ENCODE data around the gene NEU4.
"Not testable (repeated sequence)": the region's sequence is repeated elsewhere in the genome, so short reads cannot be mapped to it uniquely, and the experiment has no call there.

NEU4 gene

GRCh38 chr2:241811952-241812729 is 3.1 kb downstream of the NEU4 start:
- no peak overlapping the region for H3K4me3 ChIP-seq (ENCODE audit: extremely low read depth, insufficient read depth, low read length, poor library complexity, severe bottlenecking)
- no peaks in the 10 kb centered on the region for H3K9me3 ChIP-seq (ENCODE audit: control insufficient read depth, low read length)
- H3K4me1 ChIP-seq (ENCODE audit: control insufficient read depth, insufficient read depth, low read length, poor library complexity, severe bottlenecking): no peaks in the 10 kb centered on the region
- H3K36me3 ChIP-seq (ENCODE audit: control insufficient read depth, insufficient read depth, low read length): no peaks in the 10 kb centered on the region
- H3K27ac ChIP-seq (ENCODE audit: low read depth, low read length, severe bottlenecking): no peak overlapping the region
- WGBS, 2 experiments (ENCODE audit: insufficient coverage in 2 of 2): 88% methylated on average over 18 to 20 of the region's 20 CpGs

DNA sequence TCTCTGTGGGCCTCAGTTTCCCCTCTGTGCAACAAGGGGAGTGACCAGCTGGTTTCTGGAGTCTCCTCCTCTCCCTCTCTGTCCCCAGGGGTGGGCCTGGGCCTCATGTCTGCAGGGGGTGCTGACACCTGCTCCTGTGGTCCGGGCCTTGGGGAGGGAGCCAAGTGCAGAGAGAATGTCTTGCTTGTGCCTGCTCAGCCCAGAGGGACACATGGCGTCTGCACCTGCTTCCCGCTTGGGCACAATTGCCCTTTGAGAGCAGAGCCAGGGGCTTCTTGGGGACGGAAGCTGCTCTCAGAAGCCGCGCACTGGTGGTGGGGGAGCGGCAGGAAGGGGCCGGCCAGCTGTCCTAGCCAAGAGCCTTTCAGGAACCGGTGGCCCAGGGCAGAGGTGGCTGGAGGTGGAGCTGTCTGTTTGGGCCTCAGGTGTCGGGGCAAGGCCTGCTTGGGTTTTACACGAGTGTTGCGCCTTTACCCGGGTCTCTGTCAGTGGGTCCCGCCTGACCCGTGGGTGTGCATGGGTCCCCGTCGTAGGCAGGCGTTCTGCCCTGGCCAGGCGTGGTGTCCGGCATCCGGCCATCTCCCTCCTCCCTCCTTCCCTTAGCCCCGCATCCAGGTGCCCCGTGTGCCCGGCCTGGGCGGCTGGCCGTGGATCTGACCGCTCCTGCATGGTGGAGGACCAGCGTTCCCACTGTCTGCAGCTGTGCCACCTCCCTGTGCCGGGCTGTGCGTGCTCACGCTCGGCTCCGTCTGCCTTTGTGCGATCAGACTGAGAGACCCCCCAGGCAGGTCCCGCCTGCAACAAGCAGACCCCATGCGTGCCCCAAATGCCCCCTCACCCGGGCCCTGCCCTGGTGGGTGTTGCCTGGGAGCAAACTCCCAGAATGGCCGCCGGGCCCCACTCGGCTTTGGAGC is 4.0 kb downstream of the NEU4 start:
- no peaks in the 10 kb centered on the region for H3K9me3 ChIP-seq (ENCODE audit: control insufficient read depth, low read length)
- no peaks in the 10 kb centered on the region for H3K36me3 ChIP-seq (ENCODE audit: control insufficient read depth, insufficient read depth, low read length)
- 90 to 93% methylated on average over 34 to 39 of the region's 40 CpGs for WGBS, 2 experiments (ENCODE audit: insufficient coverage in 2 of 2)
- H3K4me3 ChIP-seq (ENCODE audit: extremely low read depth, insufficient read depth, low read length, poor library complexity, severe bottlenecking): no peak overlapping the region
- H3K27ac ChIP-seq (ENCODE audit: low read depth, low read length, severe bottlenecking): no peak overlapping the region
- H3K4me1 ChIP-seq (ENCODE audit: control insufficient read depth, insufficient read depth, low read length, poor library complexity, severe bottlenecking): no peaks in the 10 kb centered on the region

GRCh38 chr2:241813644-241814392 is 4.8 kb downstream of the NEU4 start:
- H3K27ac ChIP-seq (ENCODE audit: low read depth, low read length, severe bottlenecking): no peak overlapping the region
- 80 to 83% methylated on average over 9 to 19 of the region's 20 CpGs for WGBS, 2 experiments (ENCODE audit: insufficient coverage in 2 of 2)

GRCh38 chr2:241814393-241814642 is 5.3 kb downstream of the NEU4 start:
- Histone ChIP-seq H3K27ac (ENCODE audit: low read depth, low read length, severe bottlenecking) (no peak overlapping the region), H3K4me3 (ENCODE audit: extremely low read depth, insufficient read depth, low read length, poor library complexity, severe bottlenecking) (no peak overlapping the region), H3K36me3 (ENCODE audit: control insufficient read depth, insufficient read depth, low read length) (no peaks in the 10 kb centered on the region), H3K4me1 (ENCODE audit: control insufficient read depth, insufficient read depth, low read length, poor library complexity, severe bottlenecking) (no peaks in the 10 kb centered on the region), H3K9me3 (ENCODE audit: control insufficient read depth, low read length) (no peaks in the 10 kb centered on the region)
- 89 to 95% methylated on average over 15 to 16 of the region's 17 CpGs for WGBS, 2 experiments (ENCODE audit: insufficient coverage in 2 of 2)

More at GRCh38 chr2:241813644-241814392, 4.8 kb downstream of the NEU4 start:
- Histone ChIP-seq H3K9me3 (ENCODE audit: control insufficient read depth, low read length) (no peaks in the 10 kb centered on the region), H3K36me3 (ENCODE audit: control insufficient read depth, insufficient read depth, low read length) (no peaks in the 10 kb centered on the region), H3K4me3 (ENCODE audit: extremely low read depth, insufficient read depth, low read length, poor library complexity, severe bottlenecking) (no peak overlapping the region), H3K4me1 (ENCODE audit: control insufficient read depth, insufficient read depth, low read length, poor library complexity, severe bottlenecking) (no peaks in the 10 kb centered on the region)

DNA sequence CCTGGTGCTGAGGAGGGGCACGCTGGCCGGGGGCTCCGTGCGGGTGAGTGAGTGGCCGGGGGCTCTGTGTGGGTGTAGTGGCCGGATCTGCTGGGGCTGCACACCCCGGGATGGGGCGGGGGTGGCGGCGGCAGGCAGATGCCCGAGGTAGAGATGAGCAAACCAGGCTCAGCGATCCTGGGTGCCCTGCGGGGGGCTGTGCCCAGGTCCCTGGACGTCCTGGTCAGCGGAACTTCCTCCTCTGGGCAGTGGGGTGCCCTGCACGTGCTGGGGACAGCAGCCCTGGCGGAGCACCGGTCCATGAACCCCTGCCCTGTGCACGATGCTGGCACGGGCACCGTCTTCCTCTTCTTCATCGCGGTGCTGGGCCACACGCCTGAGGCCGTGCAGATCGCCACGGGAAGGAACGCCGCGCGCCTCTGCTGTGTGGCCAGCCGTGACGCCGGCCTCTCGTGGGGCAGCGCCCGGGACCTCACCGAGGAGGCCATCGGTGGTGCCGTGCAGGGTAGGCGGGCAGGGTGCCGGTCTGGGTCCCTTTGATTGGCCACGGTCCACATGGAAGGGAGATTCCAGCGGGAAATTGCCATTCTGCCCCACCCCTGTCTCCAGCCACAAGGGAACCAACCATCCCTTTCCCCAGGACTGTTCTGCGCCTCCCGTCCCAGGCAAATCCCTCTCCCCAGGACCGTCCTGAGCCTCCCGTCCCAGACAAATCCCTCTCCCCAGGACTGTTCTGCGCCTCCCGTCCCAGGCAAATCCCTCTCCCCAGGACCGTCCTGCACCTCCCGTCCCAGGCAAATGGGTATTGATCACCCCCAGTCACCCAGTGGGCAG is 5.9 kb downstream of the NEU4 start:
- Histone ChIP-seq H3K4me1 (ENCODE audit: control insufficient read depth, insufficient read depth, low read length, poor library complexity, severe bottlenecking) (no peaks in the 10 kb centered on the region), H3K4me3 (ENCODE audit: extremely low read depth, insufficient read depth, low read length, poor library complexity, severe bottlenecking) (no peak overlapping the region), H3K9me3 (ENCODE audit: control insufficient read depth, low read length) (no peaks in the 10 kb centered on the region), H3K27ac (ENCODE audit: low read depth, low read length, severe bottlenecking) (no peak overlapping the region), H3K36me3 (ENCODE audit: control insufficient read depth, insufficient read depth, low read length) (no peaks in the 10 kb centered on the region)
- 92% methylated on average over 43 to 46 of the region's 52 CpGs for WGBS, 2 experiments (ENCODE audit: insufficient coverage in 2 of 2)

DNA sequence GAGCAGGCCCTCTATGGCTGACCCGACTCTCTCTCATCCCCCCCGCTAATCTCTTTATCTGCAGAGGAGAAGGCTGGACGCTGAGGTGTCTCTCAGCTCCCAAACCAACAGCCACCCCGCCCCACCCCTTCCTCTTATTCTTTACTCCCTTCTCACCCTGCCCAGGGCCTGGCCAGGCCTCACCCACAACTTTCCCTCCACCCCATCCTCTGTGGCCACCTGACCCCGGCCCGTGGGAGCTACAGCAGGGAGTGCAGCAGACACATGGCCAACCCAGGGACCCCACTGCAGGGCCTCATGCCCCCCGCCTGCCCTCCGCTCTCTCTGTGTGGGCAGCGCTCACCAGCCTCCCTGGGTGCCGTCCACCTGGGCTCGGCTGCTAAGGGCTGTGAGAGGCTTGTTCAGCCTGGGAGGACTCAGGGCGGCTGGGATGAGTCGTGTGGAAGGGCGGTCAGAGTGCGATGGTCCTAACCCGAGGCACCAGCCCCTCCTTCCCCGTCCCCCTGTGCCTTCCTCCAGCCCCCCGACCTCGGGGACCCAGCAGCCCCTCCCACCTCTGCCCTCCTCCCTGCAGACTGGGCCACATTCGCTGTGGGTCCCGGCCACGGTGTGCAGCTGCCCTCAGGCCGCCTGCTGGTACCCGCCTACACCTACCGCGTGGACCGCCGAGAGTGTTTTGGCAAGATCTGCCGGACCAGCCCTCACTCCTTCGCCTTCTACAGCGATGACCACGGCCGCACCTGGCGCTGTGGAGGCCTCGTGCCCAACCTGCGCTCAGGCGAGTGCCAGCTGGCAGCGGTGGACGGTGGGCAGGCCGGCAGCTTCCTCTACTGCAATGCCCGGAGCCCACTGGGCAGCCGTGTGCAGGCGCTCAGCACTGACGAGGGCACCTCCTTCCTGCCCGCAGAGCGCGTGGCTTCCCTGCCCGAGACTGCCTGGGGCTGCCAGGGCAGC is 6.8 kb downstream of the NEU4 start:
- Histone ChIP-seq H3K9me3 (ENCODE audit: control insufficient read depth, low read length) (no peaks in the 10 kb centered on the region), H3K4me1 (ENCODE audit: control insufficient read depth, insufficient read depth, low read length, poor library complexity, severe bottlenecking) (no peaks in the 10 kb centered on the region)
- 89 to 92% methylated on average over 35 to 46 of the region's 48 CpGs for WGBS, 2 experiments (ENCODE audit: insufficient coverage in 2 of 2)

GRCh38 chr2:241816431-241817121 is 7.6 kb downstream of the NEU4 start:
- no peaks in the 10 kb centered on the region for H3K4me1 ChIP-seq (ENCODE audit: control insufficient read depth, insufficient read depth, low read length, poor library complexity, severe bottlenecking)
- H3K36me3 ChIP-seq (ENCODE audit: control insufficient read depth, insufficient read depth, low read length): no peaks in the 10 kb centered on the region
- 84% methylated on average over 28 to 30 of the region's 33 CpGs for WGBS, 2 experiments (ENCODE audit: insufficient coverage in 2 of 2)
- no peak overlapping the region for H3K27ac ChIP-seq (ENCODE audit: low read depth, low read length, severe bottlenecking)
- H3K9me3 ChIP-seq (ENCODE audit: control insufficient read depth, low read length): no peaks in the 10 kb centered on the region
- H3K4me3 ChIP-seq (ENCODE audit: extremely low read depth, insufficient read depth, low read length, poor library complexity, severe bottlenecking): no peak overlapping the region

More for the DNA sequence above, 6.8 kb downstream of the NEU4 start:
- Histone ChIP-seq H3K27ac (ENCODE audit: low read depth, low read length, severe bottlenecking) (no peak overlapping the region), H3K36me3 (ENCODE audit: control insufficient read depth, insufficient read depth, low read length) (no peaks in the 10 kb centered on the region), H3K4me3 (ENCODE audit: extremely low read depth, insufficient read depth, low read length, poor library complexity, severe bottlenecking) (no peak overlapping the region)

DNA sequence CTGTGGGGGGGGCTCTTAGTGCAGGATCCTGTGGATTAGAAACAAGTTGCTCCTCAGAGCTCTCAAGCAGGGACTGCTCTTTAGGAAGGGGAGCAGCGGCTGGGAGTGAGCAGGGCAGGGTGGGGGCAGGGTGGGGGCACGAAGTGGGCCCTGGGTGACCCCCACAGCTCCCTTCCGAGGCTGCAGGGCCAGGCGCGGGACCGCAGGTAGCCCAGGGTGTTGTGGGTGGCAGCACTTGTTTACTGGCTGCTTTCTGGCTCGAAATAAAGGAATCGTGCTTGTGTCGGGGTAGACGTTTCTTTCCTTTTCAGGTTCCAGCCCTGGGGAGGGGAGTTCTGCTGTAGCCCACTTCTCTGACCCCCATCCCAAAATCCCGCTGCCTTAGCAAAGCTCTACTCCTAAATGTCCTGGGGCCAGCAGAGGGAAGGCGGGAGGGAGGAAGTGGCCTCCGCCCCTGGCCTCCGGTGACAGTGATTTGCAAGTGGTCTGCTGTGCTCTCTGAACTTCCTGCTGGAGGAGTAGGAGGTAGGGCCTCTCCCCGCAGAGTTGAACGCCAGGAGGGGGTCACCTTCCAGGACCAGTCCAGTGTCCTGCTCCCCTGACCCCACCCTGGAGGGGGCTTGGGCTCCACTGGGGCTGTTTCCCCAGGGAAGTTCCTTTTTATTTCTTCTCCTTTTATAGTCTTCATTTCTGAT is 8.3 kb downstream of the NEU4 start:
- Histone ChIP-seq H3K9me3 (ENCODE audit: control insufficient read depth, low read length) (peaks cover under 1% of the 10 kb centered on the region), H3K4me3 (ENCODE audit: extremely low read depth, insufficient read depth, low read length, poor library complexity, severe bottlenecking) (no peak overlapping the region), H3K27ac (ENCODE audit: low read depth, low read length, severe bottlenecking) (no peak overlapping the region), H3K36me3 (ENCODE audit: control insufficient read depth, insufficient read depth, low read length) (no peaks in the 10 kb centered on the region), H3K4me1 (ENCODE audit: control insufficient read depth, insufficient read depth, low read length, poor library complexity, severe bottlenecking) (no peaks in the 10 kb centered on the region)
- WGBS, 2 experiments (ENCODE audit: insufficient coverage in 2 of 2): 75 to 80% methylated on average over 9 to 13 of the region's 16 CpGs

DNA sequence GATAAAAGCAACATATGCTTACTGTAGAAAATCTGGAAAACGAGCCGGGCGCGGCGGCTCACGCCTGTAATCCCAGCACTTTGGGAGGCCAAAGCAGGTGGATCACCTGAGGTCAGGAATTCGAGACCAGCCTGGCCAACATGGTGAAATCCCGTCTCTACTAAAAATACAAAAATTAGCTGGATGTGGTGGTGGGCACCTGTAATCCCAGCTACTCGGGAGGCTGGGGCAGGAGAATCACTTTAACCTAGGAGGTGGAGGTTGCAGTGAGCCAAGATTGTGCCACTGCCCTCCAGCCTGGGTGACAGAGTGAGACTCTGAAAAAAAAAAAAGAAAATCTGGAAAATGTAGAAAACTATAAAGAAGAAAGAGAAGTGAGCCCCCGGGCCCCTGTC is 8.8 kb downstream of the NEU4 start:
- WGBS, 2 experiments (ENCODE audit: insufficient coverage in 2 of 2): 98 to 100% methylated on average over 1 to 8 of the region's 10 CpGs
- not testable (repeated sequence) for H3K9me3 ChIP-seq (ENCODE audit: control insufficient read depth, low read length); H3K36me3 ChIP-seq (ENCODE audit: control insufficient read depth, insufficient read depth, low read length); H3K27ac ChIP-seq (ENCODE audit: low read depth, low read length, severe bottlenecking); H3K4me1 ChIP-seq (ENCODE audit: control insufficient read depth, insufficient read depth, low read length, poor library complexity, severe bottlenecking); H3K4me3 ChIP-seq (ENCODE audit: extremely low read depth, insufficient read depth, low read length, poor library complexity, severe bottlenecking)
